Stimulated activated CD4-positive, alpha-beta T cell treated with anti-CD3 and anti-CD28 coated beads, Interleukin-15, amount 100 ng/mL, for 48 hours (primary cell): ENCODE data around the gene NKAPL.

Source experiments
- DNase-seq, 2 donors: peaks; one replicate each; pipeline ENCODE4 v3.0.0-alpha.2; 2020; ENCODE audit warnings: low read depth in 2 of 2

Gene NKAPL

DNA sequence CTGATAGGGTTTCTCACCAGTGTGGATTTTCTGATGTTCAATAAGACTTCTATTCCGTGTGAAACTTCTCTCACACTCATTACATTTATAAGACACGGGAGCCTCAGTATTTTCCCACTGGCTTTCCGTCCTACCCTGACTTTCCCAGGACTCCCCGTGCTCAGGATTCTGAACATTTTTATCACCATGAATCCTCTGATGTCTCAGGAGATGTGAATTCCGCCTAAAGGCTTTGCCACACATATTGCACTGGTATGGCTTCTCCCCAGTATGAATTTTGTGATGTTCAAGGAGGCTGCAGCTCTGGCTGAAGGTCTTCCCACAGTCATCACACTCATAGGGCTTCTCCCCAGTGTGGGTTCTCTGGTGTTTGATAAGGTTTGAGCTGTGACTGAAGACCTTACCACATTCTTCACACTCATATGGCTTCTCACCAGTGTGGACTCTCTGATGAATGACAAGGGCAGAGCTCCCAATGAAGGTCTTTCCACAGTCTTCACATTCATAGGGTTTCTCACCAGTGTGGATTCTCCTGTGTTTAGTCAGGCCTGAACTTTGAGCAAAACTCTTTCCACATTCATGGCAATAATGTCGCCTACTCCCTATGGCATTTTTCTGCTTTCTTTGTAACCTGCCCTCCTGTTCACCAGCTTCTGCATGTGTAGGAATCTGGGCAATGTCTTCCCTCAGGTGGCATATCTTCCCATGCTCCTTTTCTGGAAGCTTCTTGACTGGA is 13.7 kb upstream of the NKAPL start:
- DNase-seq: no peak

DNA sequence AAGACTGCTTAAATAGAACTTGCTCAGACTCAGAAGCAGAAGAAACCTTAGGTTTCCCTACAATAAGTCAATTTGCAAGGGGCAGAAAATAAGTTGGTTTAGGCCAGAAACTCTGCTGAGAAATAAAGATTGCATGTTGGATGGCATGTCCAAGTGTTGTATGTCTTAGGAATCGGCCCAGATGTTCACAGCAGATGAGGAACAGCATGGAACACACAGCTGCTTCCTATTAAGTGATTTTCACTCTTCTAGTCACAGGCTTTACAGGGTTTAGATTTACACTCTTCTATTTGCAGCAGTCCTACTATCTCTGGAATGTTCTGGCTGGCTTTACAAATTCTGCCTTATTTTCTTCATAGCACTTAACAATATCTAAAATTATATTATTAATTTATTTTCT is 10.2 kb upstream of the NKAPL start:
- no peak for DNase-seq

- DNase-seq: no peak
Measured at GRCh38 chr6:28250747-28251146, 8.3 kb upstream of the NKAPL start.

- DNase-seq: peak in 1 of 2 donors; percentile 19
Measured at GRCh38 chr6:28251661-28252008, 7.5 kb upstream of the NKAPL start.

DNA sequence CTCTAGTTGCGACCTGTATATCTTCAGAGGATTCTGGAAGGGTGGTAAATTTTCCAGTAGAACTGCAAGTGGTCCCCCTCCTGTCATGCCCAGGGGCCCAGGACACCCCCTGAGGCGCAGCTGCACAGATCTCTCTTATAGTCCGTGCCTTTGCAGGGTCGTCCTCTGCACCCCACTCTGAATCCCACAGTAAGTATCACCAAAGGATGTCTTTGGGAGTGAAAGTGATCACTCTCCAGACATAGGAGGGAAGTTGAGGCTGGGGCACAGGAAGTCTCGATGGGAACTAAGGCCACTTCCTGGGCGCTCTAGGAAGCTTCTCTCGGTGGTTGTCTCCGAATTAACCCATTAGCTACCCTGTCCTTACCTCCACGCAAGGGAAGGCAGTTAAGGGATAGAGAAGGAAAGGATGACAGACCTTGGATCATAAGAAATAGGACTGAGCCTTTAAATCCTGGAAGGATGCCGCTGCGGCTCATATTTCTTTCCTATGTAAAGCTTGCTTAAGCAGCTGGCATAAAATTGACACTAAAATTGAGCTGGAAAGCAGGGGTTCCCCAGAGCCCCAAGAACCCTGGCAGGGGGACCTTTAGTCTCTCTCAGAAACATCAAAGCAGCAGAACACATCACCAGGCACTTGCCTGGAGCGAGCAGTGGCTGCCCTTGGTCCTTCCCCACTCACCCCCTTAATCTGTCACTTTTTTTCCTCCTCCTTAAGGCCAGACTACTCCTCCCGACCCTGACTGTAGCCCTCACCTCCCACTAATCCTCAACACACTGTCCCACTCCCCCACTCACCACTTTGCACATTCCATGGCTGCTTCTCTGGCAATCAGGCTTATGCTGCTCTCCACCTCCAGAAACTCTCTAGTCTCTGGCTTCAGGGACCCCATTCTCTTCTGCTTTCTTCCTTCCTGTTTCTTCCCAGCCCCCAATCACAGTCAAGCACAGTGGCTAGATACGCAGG is 6.8 kb upstream of the NKAPL start, which contains the start of gene ZKSCAN4:
Gene ZKSCAN4 (minus strand): TSS at position 261 of the 967 bp plus-strand sequence. CDS start 289 bp downstream, outside the sequence.
- DNase-seq: peak; percentile 56 to 79

DNA sequence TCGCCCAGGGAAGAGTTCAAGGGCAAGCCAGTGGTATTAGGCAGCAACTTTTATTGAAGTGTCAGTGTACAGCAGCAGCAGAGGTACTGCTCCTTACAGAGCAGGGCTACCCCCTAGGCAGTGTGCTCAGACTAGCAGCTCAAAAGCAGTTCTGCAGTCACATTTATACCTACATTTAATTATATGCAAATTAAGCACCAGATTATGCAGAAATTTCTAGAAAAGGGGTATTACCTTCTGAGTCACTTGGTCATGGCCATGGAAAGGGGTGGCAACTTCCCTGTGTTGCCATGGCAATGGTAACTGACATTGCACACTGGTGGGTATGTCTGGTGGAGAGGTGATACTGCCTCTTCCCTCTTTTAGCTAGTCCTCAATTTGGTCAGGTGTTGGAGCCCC is 5.0 kb upstream of the NKAPL start:
- no peak for DNase-seq

- DNase-seq: no peak
Measured at GRCh38 chr6:28257042-28257441, 2.1 kb upstream of the NKAPL start.

DNA sequence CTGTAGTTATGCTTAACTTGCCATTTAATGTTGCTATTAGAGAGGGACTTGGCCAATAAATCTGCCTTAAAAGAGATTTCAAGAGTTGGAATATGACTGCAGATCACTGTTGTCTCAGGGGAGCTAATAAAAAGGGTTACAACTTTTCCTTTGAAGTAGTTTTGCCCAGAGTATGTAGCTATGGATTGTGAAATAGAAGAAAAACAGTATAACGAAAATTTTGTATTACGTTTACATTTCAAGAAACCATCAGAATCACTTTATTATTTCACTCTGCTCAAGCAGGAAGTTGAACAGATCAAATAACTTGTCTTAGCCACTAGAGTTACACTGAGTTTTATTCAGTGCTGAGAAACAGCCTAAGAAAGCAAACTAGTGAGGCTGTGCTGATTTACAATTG is 4.8 kb downstream of the NKAPL start:
- DNase-seq: no peak

DNA sequence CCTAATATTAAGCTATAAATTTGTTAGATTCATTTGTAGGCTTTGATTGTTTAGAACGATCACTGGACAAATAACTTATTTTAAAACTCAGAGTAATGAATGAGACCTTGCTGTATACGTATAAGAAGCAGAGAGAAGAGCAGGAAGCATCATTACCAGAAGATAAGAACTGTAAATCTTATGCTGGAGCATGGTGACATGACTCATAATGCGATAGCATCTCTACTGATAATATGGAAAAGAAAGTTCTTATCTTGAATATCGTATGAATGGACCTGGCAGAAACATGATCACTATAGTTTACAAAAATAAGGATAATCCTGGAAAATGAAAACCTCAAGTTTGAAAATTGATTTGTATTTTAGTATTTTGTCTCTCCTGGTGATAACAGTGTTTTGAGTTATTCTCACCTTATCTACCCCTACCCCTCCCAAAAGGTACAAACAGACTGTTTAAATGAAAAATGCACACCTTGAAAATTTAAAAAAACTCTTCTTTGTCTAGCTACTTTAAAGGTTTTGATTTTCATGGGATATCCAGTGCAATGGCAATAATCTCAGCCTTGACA is 5.8 kb downstream of the NKAPL start:
- DNase-seq: no peak

GRCh38 chr6:28266563-28266961 is 7.5 kb downstream of the NKAPL start:
- no peak for DNase-seq

GRCh38 chr6:28266962-28267694 is 8.0 kb downstream of the NKAPL start, which contains the start of gene ZSCAN26:
TSS of gene ZSCAN26 (plus strand) at chr6:28267143. CDS start at chr6:28271920, 4,777 bp downstream.
- peak; percentile 69 to 78 for DNase-seq

- DNase-seq: no peak
Measured at GRCh38 chr6:28267695-28268059, 8.6 kb downstream of the NKAPL start.

DNA sequence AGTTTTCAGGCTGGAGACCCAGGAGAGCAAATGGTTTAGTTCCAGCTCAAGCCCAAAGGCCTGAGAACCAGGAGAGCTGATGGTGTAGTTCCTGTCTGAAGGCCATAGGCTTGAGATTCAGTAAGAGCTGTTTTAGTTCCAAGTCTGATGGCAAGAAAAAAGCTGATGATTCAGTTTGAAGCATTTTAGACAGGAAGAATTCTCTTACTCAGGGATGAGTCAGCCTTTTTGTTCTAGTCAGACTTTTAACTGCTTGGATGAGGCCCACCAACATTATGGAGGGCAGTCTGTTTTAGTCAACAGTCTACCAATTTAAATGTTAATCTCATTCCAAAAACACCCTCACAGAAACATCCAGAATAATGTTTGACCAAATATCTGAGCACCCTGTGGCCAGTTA is 10.4 kb downstream of the NKAPL start:
- DNase-seq: no peak

GRCh38 chr6:28274888-28275287 is 15.8 kb downstream of the NKAPL start:
- no peak for DNase-seq

- DNase-seq: no peak
Measured at GRCh38 chr6:28277746-28278145, 18.6 kb downstream of the NKAPL start.

GRCh38 chr6:28280595-28281287 is 21.6 kb downstream of the NKAPL start:
- no peak for DNase-seq

DNA sequence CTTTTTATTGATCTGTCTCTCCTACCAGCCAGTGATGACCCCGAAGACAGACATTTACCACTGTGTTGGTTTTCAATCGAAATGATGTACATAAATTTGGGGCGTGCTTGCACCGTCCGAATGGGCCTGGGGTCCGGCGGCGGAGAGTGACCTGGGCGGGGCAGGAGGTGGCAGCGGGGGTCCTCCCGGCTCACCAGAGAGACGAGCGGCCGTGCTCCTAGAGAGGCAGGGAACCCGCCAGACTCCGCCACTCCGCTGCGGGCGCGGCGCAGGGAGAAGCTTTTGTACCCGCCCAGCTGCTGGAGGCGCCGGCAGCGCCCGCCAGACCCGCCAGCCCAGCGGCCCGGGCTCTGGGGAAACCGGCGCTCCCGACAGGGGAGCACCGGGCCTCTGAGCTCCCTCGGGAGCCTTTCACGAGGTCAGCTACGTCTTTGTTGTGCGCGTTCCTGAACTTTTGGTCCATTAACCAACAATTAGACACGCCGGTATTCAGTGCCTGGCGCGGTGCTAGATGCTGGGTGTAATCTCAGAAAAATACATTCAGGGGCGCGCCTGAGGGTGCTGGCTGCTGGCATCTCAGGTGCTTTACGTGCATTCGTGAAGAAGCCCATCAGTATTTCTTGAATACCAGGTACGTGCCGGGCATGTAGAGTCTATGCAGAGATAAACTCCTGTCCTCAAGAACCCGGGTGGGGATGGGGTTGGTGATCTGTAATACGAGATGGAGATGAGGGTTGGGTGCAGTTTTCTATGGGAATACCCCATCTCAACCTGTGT is 22.4 kb downstream of the NKAPL start, which contains the start of gene PGBD1:
Gene PGBD1 (plus strand): TSS at position 285 of the 777 bp plus-strand sequence. CDS start 2,242 bp downstream, outside the sequence.
- peak; percentile 32 to 37 for DNase-seq

DNA sequence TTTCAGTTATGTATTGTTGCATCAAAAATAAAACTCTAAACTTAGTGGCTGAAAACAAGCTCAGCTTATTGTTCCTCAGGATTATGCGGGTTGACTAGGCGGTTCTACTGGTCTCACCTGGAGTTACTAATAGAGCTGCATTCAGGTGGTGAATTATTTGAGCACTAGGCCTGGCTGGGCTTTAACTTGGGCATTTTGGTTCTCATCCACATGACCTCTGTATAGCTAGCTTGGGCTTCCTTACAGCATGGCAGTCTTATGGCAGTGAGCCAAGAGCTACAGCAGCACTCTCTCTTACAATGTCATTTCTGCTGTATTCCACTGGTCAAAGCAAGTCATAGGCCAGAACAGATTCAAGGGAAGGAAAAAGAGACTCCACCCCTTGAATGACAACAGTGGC is 23.8 kb downstream of the NKAPL start:
- DNase-seq: no peak

DNA sequence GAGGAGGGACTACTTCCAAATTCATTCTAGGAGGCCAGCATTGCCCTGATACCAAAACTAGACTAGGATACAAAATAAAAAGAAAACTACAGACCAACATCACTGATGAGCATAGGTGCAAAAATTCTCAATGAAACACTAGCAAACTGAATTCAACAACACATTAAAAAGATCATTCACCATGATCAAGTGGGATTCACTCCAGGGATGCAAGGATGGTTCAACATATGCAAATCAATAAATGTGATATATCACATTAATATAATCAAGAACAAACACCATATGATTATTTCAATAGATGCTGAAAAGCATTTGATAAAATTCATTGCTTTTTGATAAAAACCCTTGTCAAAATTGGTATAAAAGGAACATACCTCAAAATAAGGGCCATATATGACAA is 32.5 kb downstream of the NKAPL start:
- DNase-seq: no peak

- DNase-seq: no peak
Measured at GRCh38 chr6:28295326-28295725, 36.2 kb downstream of the NKAPL start.
